HG03060 (cell line): ENCODE data around the gene DAPL1.
"Not testable (repeated sequence)": the region's sequence is repeated elsewhere in the genome, so short reads cannot be mapped to it uniquely, and the experiment has no call there.

Source experiments
- ATAC-seq: cut with Tn5 transposase; IDR thresholded peaks from one replicate; pipeline ENCODE4 v1.9.1; 2021; ENCODE audit warnings: low read depth, moderate number of reproducible peaks; ENCODE audit not compliant: unreplicated experiment

The DAPL1 gene

GRCh38 chr2:158817588-158817987, 22.5 kb downstream of the DAPL1 start:
- ATAC-seq, result no peak

GRCh38 chr2:158818511-158818910, 23.4 kb downstream of the DAPL1 start:
- ATAC-seq, result no peak

- no peak for ATAC-seq
Measured at GRCh38 chr2:158822193-158822592, 27.1 kb downstream of the DAPL1 start.

- ATAC-seq, result no peak
Measured at GRCh38 chr2:158823486-158824237, 28.5 kb downstream of the DAPL1 start.

- ATAC-seq, result no peak
Measured at GRCh38 chr2:158825021-158825420, 29.9 kb downstream of the DAPL1 start.

- ATAC-seq, result no peak
Measured at GRCh38 chr2:158826965-158827364, 31.8 kb downstream of the DAPL1 start.

- no peak for ATAC-seq
Measured at GRCh38 chr2:158828378-158829164, 33.5 kb downstream of the DAPL1 start.

GRCh38 chr2:158829167-158829566, 34.0 kb downstream of the DAPL1 start:
- no peak for ATAC-seq

GRCh38 chr2:158830201-158830600, 35.1 kb downstream of the DAPL1 start:
- ATAC-seq, result no peak

- ATAC-seq, result no peak
Measured at GRCh38 chr2:158835431-158835830, 40.3 kb downstream of the DAPL1 start.

- ATAC-seq, result no peak
Measured at GRCh38 chr2:158837645-158838044, 42.5 kb downstream of the DAPL1 start.

- no peak for ATAC-seq
Measured at GRCh38 chr2:158841850-158842249, 46.7 kb downstream of the DAPL1 start.

- ATAC-seq, result no peak
Measured at GRCh38 chr2:158845444-158845843, 50.3 kb downstream of the DAPL1 start.

- no peak for ATAC-seq
Measured at GRCh38 chr2:158845859-158846258, 50.7 kb downstream of the DAPL1 start.

GRCh38 chr2:158847526-158847925, 52.4 kb downstream of the DAPL1 start:
- ATAC-seq, result not testable (repeated sequence)

- not testable (repeated sequence) for ATAC-seq
Measured at GRCh38 chr2:158848031-158848970, 53.2 kb downstream of the DAPL1 start.

GRCh38 chr2:158860179-158860578, 65.1 kb downstream of the DAPL1 start:
- ATAC-seq, result not testable (repeated sequence)

- not testable (repeated sequence) for ATAC-seq
Measured at GRCh38 chr2:158861626-158862025, 66.5 kb downstream of the DAPL1 start.

- not testable (repeated sequence) for ATAC-seq
Measured at GRCh38 chr2:158865469-158865868, 70.4 kb downstream of the DAPL1 start.
